D721Med (cell line): ENCODE measurements around the gene ONECUT3.

Experiments
- DNase-seq: peaks from one replicate; pipeline ENCODE4 v3.0.0; 2011; ENCODE audit warnings: low spot score; ENCODE audit not compliant: insufficient read length
- FAIRE-seq: peaks from 2 replicates; lab custom pipeline; 2011; peaks lifted over from hg19 to GRCh38; lab: Jason Lieb, UNC
- TF ChIP-seq, protein P1 (sequence below): IDR thresholded peaks from 2 replicates; pipeline ENCODE4 v1.5.1; 2012; ENCODE audit warnings: mild to moderate bottlenecking, control low read depth; ENCODE audit not compliant: insufficient read depth; ENCODE audit errors: missing control alignments

ONECUT3 gene

DNA sequence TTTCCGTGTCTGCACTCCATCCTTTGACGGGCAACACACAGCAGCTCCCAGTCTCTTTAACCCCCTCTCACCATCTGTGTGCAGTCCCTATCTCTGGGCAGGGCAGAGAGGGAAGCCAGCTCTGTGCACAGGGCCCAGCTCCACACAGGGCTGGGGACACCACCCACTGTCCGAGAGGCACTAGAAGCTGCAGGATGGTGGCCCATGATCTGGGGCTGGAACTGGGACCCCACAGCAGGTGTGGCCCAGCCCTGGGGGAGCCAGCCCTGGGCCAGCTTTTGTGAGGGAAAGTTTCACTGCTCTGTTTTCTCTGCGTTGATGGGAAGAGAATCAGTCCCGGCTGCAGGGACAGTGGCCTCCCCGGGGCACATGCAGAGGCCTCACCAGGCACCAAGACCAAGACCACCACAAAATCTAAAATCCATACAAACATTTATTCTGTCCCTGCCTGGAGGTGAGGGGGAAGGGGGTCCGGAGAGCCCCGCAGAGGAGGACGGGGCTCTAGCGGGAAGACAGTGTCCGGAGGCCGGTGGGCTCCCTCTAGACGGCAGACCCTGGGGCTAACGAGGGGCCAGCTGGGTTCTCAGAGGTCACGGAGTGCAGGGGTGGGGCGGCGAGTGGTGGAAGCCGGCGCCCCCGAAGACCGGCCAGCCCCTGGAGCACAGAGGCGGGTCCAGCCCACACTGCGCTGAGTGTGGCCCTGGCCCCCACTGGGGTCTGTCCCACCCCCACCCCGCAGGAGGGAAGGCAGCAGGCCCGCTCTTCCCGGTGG, 61.7 kb downstream of the ONECUT3 start:
- TF ChIP-seq, protein P1, sequence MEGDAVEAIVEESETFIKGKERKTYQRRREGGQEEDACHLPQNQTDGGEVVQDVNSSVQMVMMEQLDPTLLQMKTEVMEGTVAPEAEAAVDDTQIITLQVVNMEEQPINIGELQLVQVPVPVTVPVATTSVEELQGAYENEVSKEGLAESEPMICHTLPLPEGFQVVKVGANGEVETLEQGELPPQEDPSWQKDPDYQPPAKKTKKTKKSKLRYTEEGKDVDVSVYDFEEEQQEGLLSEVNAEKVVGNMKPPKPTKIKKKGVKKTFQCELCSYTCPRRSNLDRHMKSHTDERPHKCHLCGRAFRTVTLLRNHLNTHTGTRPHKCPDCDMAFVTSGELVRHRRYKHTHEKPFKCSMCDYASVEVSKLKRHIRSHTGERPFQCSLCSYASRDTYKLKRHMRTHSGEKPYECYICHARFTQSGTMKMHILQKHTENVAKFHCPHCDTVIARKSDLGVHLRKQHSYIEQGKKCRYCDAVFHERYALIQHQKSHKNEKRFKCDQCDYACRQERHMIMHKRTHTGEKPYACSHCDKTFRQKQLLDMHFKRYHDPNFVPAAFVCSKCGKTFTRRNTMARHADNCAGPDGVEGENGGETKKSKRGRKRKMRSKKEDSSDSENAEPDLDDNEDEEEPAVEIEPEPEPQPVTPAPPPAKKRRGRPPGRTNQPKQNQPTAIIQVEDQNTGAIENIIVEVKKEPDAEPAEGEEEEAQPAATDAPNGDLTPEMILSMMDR: no peak
- no peak for DNase-seq
- FAIRE-seq: no peak

DNA sequence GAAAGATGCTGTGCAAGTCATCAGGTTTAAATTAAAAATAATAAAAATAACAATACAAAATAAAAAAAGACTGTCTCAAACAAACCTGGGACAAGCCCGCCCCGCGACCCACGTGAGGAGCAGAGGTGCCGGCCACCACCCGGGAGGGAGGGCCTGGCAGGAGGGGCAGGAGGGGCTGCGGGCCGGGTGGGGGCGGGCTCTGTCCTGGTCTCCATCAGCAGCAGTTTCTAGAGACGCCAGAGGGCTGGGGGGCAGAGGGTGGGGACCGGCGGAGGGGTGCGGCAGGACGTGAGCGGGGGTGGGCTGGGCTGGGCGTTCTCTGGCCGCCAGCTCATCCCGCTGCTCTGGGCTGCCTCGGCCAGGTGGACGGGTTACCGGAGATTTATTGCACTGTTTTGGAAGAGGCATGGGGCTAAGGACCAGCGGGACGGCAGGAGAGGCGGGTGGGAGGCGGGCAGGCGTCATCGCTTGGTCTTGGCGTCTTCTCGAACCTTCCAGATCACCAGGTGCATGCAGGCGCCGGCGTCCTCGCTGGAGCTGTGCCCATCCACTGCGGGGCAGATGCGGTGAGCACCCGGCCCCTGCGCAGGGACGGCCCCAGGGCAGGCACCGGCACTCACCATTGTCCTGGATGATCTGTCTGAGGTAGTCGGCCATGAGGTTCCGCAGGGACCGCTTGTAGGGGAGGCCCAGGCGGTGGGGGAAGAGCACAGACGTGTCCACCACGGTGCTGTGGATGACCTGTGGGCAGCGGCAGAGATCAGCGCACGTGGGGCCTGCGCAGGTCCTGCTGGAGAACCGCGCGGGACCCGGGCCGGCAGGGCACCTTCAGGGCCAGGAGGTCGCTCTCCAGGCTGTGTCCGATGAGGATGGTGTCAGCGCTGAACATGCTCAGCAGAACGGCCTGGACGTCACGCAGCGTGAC, 62.6 kb downstream of the ONECUT3 start:
- DNase-seq: no peak
- FAIRE-seq: no peak
- TF ChIP-seq, protein P1: no peak

DNA sequence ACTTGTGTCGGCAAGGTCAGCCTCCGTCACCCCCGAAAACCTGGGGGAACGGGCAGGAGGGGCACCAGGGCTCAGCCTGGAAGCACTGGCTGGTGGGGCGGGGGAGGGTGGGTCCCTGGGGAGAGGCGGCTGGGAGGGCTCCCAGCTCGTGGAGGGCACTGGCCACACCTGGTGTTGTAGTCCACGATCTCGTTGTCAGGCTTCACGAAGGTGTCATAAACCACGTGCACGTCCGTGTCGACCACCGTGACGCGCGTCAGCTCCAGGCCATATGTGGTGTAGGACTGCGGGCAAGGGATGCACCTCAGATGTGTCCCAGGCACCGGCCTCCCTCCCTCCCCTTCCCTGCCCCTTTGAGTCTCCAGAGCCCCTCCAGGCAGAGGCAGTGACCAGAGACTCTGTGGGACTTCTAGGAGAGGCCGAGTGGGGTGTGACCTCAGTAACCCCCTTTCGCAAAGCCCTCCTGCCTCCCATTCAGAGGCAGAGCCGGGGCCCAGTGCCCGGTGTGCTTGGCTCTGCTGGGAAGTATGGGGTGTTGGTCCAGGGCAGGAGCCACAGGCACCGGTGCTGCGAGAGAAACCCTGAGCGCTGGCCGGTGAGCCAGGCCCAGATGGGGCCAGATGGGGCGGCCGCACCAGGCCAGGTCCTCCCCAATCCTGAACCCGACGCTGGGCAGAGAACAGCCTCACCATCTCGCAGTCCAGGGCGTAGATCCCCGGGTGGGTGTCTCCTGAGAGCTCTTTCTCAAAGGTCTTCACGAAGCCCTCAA, 63.4 kb downstream of the ONECUT3 start:
- TF ChIP-seq, protein P1: no peak
- no peak for DNase-seq
- FAIRE-seq: no peak

DNA sequence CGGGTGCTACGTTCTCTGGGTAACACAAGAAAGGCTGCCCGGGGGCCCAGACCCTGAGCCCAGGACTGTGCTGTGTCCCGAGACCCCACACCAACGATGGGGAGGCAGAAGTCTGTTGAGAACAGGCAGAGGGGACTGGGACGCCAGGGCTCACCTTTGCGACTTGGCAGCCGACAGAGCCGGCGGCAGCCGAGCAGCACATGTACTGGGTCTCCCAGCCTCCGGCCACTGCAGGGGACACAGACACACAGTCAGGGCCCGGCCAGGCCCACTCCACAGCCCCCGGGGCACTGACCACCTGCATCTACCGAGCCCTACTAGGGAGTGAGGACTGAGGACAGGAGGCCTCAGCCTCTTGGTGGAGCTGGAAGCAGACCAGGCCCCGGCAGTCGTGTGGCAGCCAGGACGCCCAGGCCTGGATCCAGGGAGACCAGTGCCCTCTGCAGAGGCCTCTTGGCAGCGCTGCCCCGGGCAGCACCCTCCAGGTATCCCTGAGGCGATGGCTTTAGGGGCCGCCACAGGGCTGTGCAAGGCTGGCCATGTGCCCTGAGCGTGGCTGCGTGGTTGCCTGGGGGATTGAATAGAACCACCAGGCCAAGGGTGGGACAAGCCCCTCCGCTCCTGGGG, 64.4 kb downstream of the ONECUT3 start:
- DNase-seq (no peak), FAIRE-seq (no peak)
- TF ChIP-seq, protein P1: no peak

DNA sequence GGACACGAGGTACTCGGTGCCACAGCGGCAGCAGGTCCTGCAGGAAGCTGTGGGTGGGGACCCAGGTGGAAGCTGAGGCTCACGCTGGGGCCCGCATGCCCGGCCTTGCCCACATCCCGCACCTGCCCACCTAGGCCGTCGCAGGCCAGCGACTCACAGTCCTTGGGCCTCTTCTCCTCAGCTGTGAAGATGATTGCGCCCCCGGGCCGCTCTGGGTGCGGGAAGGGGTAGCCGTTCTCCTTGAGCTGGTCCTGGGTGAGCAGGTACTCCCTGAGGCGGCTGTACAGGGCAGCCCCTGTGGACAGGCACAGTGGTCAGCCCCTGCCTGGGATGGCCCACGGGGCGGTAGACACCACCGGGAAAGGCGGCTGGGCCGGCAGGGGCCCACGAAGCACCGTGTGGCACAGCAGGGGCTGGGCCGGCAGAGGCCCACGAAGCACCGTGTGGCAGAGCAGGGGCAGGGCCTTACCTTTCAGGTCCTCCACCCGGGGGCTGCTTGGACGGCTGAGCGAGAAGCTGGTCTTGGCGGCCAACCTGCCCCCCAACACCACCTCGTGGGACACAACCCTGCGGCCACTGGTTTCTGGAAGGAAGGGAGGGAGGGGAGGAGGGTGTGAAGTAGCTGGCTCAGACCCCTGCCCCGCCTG, 65.4 kb downstream of the ONECUT3 start:
- FAIRE-seq: no peak
- TF ChIP-seq, protein P1: no peak

DNA sequence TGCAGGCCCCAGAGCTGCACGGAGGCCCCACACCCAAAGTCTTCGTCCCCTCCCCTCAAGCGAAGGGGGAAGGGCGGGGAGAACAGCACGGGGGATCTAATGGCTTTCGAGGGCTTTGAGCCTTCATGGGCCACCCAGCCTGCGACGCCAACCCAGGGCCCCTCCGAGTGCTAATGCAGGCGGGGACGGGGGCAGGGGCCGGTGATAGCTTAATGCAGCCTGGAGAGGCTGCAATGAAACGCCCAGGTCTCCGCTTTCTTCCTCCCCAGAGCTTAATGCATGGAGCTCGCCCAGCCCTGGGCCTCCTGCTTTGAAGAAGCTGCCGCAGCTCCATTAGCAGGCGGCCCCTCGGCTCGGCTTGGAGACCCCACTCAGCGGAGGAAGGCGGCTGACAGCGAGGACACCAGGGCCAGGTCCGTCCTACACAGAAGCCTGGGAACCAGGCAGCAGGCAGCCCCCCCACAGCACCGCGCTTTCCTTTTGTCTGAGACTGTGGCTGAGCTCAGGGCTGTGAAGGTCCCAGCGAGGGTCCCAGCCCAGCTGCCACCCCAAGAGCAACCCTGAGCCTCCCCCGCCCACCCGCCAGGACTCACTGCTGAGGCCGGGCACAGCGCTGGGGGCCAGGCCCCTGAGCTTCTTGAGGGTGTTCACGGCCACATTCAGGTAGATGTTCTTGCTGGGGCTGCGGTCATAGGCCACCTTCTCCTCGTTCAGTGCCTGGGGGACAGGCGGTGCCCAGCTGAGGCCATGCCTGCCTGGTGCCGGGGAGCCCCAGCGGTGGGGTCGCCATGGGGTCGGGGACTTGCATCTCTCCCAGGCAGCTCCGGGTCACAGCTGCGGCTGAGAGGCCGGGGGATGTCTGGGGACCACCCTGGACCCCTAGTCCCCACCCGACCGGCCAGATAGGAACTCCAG, 66.3 kb downstream of the ONECUT3 start:
- TF ChIP-seq, protein P1: no peak
- FAIRE-seq (no peak), DNase-seq (no peak)

More for the DNA sequence above, 65.4 kb downstream of the ONECUT3 start:
- DNase-seq: no peak
